Karpas-422 (cell line): ENCODE measurements around the gene DCLK3. TPM values are rescaled to one million over a fixed set of nuclear protein-coding genes. Genes with fewer than 3 reads are reported as not detected.

Experiments
- DNase-seq: peaks from one replicate; pipeline ENCODE4 v3.0.0-alpha.2; 2015
- H2AFZ ChIP-seq: fragments of 200-600 bp; sonication (generic); 2 replicates; pipeline ENCODE4 v1.6.1; 2014; ENCODE audit warnings: antibody characterized with exemption, low read length, mixed read lengths
- H3K27ac ChIP-seq: fragments of 200-600 bp; sonication (generic); 2 replicates; pipeline ENCODE4 v1.5.1; 2014; ENCODE audit warnings: mild to moderate bottlenecking, low read length, moderate library complexity
- H3K27me3 ChIP-seq: fragments of 200-600 bp; sonication (generic); 2 replicates; pipeline ENCODE4 v1.6.1; 2014; ENCODE audit warnings: low read length, mixed read lengths
- H3K36me3 ChIP-seq: fragments of 200-600 bp; sonication (generic); 2 replicates; pipeline ENCODE4 v1.6.1; 2014; ENCODE audit warnings: low read length, mixed read lengths; ENCODE audit not compliant: insufficient read depth
- H3K4me1 ChIP-seq: fragments of 200-600 bp; sonication (generic); 2 replicates; pipeline ENCODE4 v1.6.1; 2014; ENCODE audit warnings: mild to moderate bottlenecking, low read length, mixed read lengths
- H3K4me2 ChIP-seq: fragments of 200-600 bp; sonication (generic); 2 replicates; pipeline ENCODE4 v1.6.1; 2014; ENCODE audit warnings: low read length, low read depth, mild to moderate bottlenecking; ENCODE audit not compliant: poor library complexity, severe bottlenecking
- H3K4me3 ChIP-seq: fragments of 200-600 bp; sonication (generic); 2 replicates; pipeline ENCODE4 v1.5.1; 2014; ENCODE audit warnings: mild to moderate bottlenecking, antibody characterized with exemption, low read length, mixed read lengths
- H3K79me2 ChIP-seq: fragments of 200-600 bp; sonication (generic); 2 replicates; pipeline ENCODE4 v1.6.1; 2014; ENCODE audit warnings: mild to moderate bottlenecking, low read length, mixed read lengths
- H3K9ac ChIP-seq: fragments of 200-600 bp; sonication (generic); 2 replicates; pipeline ENCODE4 v1.6.0; 2014; ENCODE audit warnings: low read length
- H3K9me2 ChIP-seq: fragments of 200-600 bp; sonication (generic), shearing (Covaris generic); replicated peaks from 2 replicates; pipeline ENCODE4 v1.6.0; 2014; ENCODE audit warnings: mild to moderate bottlenecking, low read length, moderate library complexity; ENCODE audit not compliant: insufficient read depth
- H3K9me3 ChIP-seq: fragments of 300-700, 200-600 bp; sonication (generic); 2 replicates; pipeline ENCODE4 v1.6.1; 2014; ENCODE audit warnings: low read length, mixed read lengths
- H4K20me1 ChIP-seq: fragments of 200-600 bp; sonication (generic); 2 replicates; pipeline ENCODE4 v1.6.1; 2014; ENCODE audit warnings: mild to moderate bottlenecking, antibody characterized with exemption, low read length, low read depth; ENCODE audit not compliant: insufficient read depth
- total RNA-seq: library from RNA; depleted of rRNA; stranded (reverse); fragments of >200 nt; shearing (Covaris generic); gene quantifications from 2 replicates; pipeline ENCODE4 v1.2.3, GENCODE V29; 2014; ENCODE audit warnings: low replicate concordance

The DCLK3 gene
- total RNA-seq, 1 experiment from 2014 or later = not detected

DNA sequence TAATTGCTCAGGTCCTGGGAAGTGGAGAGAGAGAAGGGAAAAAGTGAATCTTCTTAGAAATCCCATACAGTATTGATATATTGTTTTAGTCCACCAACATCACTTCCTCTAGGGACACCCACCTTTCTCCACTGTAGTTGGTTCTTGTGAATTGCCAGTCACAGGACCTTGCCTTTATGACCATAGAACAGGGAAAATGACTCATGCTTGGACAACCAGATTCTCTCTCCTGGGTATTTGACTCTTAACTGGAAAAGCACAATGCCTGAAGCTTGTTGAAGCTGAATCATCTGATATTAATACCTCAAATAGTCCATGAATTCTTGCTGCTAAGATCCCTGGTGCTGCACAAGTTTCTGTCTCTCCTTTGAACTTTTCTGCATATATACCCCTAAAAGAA lies 32.5 kb upstream of the DCLK3 start:
- Histone ChIP-seq H3K9ac (no peak overlapping the region), H3K9me2 (no peaks in the 10 kb centered on the region), H2AFZ (no peak overlapping the region), H4K20me1 (no peaks in the 10 kb centered on the region), H3K4me2 (no peak overlapping the region), H3K9me3 (no peaks in the 10 kb centered on the region), H3K27ac (no peak overlapping the region), H3K79me2 (no peaks in the 10 kb centered on the region), H3K27me3 (no peaks in the 10 kb centered on the region), H3K4me3 (no peak overlapping the region), H3K4me1 (no peaks in the 10 kb centered on the region), H3K36me3 (no peaks in the 10 kb centered on the region)
- no peak for DNase-seq

DNA sequence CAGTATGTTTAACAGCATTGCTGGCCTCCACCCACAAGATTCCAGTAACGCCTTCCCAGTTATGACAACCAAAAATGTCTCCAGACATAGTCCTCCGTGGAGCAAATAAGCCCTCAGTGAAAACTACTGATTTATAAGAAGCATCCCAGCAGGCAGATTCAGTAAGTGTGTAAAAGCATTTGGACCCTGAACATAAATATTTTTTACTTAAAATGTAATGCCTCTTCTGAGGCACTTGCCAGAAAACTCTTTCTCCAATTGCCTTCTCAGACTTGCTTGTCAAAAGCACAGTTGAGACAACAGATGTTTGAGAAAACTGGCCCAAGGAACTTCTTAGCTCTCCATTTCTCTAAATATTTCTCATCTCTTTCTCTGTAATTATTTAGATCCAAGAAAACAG lies 31.8 kb upstream of the DCLK3 start:
- H3K36me3 ChIP-seq = no peaks in the 10 kb centered on the region

DNA sequence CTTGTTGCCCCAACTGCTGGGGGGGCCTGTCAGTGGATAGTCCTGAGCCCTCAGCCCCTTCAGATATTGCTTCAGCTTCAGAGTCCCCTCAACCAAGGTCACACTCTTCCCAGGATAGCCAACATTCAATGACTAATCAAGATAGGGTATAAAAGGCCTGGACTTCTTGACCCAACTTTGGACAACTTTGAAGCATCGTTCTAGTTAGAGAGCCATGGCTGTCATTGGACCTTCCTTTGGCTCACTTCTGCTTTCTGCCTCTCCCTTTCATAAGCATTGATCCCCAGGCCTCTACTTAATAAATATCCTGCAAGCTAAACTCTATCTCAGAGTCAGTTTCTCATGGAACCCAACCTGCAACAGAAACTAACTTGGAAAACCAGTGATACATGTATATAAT lies 31.3 kb upstream of the DCLK3 start:
- no peak overlapping the region for H2AFZ ChIP-seq
- no peaks in the 10 kb centered on the region for H3K79me2 ChIP-seq
- H3K4me3 ChIP-seq = no peak overlapping the region
- no peaks in the 10 kb centered on the region for H3K4me1 ChIP-seq
- H3K4me2 ChIP-seq = no peak overlapping the region
- H3K27ac ChIP-seq = no peak overlapping the region
- no peaks in the 10 kb centered on the region for H3K27me3 ChIP-seq
- no peak overlapping the region for H3K9ac ChIP-seq
- no peaks in the 10 kb centered on the region for H3K9me3 ChIP-seq
- no peaks in the 10 kb centered on the region for H4K20me1 ChIP-seq
- DNase-seq = no peak
- H3K36me3 ChIP-seq = no peaks in the 10 kb centered on the region
- H3K9me2 ChIP-seq = no peaks in the 10 kb centered on the region

More for the DNA sequence above, 31.8 kb upstream of the DCLK3 start:
- H3K27ac ChIP-seq = no peak overlapping the region
- no peaks in the 10 kb centered on the region for H3K4me1 ChIP-seq
- H4K20me1 ChIP-seq = no peaks in the 10 kb centered on the region
- H3K4me2 ChIP-seq = no peak overlapping the region
- no peaks in the 10 kb centered on the region for H3K79me2 ChIP-seq
- DNase-seq = no peak
- no peak overlapping the region for H3K4me3 ChIP-seq
- no peaks in the 10 kb centered on the region for H3K27me3 ChIP-seq
- no peaks in the 10 kb centered on the region for H3K9me2 ChIP-seq
- no peak overlapping the region for H2AFZ ChIP-seq
- H3K9me3 ChIP-seq = no peaks in the 10 kb centered on the region
- H3K9ac ChIP-seq = no peak overlapping the region

DNA sequence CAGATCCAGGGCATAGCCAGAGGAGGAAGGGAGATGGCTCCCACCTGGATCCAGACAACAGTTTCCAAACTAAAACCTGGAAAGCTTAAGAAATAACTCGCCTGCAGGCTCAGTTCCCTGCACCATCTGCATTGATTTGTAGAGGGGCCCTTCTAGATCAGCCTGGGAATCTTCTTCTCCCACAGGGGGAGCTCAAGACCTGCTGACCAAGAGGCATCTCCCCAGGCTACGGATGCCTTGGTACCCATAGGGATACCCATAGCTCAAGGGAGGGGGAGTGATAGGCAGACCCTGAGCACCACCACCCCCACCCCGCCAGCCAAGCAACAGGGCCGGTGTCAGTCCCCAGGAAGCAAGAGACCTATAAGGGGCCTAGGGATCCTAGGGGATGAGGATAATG lies 28.0 kb upstream of the DCLK3 start:
- Histone ChIP-seq H3K4me3 (no peak overlapping the region), H3K79me2 (no peaks in the 10 kb centered on the region), H3K9ac (no peak overlapping the region), H3K4me2 (no peak overlapping the region), H3K27me3 (no peaks in the 10 kb centered on the region), H3K9me2 (no peaks in the 10 kb centered on the region), H3K9me3 (no peaks in the 10 kb centered on the region), H3K27ac (no peak overlapping the region), H3K36me3 (no peaks in the 10 kb centered on the region), H2AFZ (no peak overlapping the region), H3K4me1 (peaks cover under 1% of the 10 kb centered on the region; the same call in 1 of the 2 replicates), H4K20me1 (no peaks in the 10 kb centered on the region)
- peak; percentile 82 for DNase-seq

DNA sequence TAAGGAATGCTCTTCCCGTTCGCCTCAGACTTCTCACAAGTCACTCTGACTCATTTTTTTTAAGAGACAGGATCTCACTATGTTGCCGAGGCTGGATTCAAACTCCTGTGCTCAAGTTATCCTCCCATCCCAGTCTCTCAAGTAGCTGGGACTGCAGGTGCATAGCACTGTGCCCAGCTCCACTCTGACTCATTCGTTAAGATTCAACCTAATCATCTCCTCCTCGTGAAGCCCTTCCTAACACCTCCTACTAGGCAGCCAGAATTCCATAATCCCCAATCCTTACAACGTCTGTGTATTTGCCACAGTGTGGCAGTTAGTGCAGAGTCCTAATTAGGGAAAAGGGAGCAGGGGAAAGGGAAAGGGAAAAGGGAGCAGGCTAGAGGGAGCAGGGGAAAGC lies 26.4 kb upstream of the DCLK3 start:
- no peaks in the 10 kb centered on the region for H3K27me3 ChIP-seq
- H3K36me3 ChIP-seq = no peaks in the 10 kb centered on the region
- H3K4me3 ChIP-seq = no peak overlapping the region
- no peak overlapping the region for H3K27ac ChIP-seq
- H3K9me3 ChIP-seq = no peaks in the 10 kb centered on the region
- H3K4me2 ChIP-seq = no peak overlapping the region
- DNase-seq = no peak
- H4K20me1 ChIP-seq = no peaks in the 10 kb centered on the region
- H3K9ac ChIP-seq = no peak overlapping the region
- H3K79me2 ChIP-seq = no peaks in the 10 kb centered on the region
- no peak overlapping the region for H2AFZ ChIP-seq
- no peaks in the 10 kb centered on the region for H3K9me2 ChIP-seq
- H3K4me1 ChIP-seq = peaks cover 4% of the 10 kb centered on the region; the same call in 1 of the 2 replicates

DNA sequence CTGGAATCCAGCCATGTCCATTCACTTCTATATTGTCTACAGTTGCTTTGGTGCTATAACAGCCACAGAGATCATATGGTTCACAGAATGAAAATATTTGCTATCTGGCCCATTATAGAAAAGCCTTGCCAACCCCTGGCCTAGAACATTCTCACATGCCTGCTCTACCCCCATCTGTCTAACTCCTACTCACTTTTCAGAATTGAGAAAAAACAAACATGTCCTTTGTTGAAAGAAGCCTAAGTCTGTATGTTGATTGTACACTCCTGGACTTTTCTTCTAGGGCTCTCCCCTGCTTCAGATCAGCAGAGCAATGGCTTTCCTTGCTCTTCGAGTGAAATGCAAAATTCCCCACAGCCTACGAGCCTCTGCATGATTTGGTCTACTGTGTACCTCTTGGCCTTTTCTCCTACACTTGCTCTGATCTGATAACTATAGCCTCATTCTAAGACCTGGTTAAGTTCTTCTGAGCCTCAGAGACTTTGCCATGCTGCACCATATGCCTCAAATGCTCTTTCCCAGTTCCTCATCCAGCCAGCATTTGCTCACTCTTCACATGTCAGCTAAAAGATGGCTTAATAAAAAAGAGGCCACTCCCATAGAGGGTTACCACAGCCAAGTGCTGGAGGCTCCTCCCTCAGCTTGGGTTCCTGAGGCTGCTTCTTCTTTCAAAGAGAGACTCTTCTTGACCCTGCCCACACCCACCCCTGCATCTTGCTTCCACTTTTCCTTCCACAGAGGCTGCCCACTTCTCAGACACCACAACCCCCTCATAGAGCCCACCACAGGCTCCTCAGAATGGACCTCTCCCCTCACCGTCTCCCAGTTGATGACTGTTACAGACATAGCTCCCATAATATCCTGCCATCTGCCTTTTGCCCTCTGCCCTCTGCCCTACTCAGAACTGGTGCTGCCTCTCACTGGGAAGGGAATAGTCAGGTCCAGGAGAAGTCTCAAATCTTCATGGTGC lies 22.9 kb upstream of the DCLK3 start:
- Histone ChIP-seq H3K9ac (no peak overlapping the region), H3K4me1 (peaks cover 4% of the 10 kb centered on the region; the same call in 1 of the 2 replicates), H3K27me3 (no peaks in the 10 kb centered on the region), H2AFZ (no peak overlapping the region), H4K20me1 (no peaks in the 10 kb centered on the region), H3K9me2 (no peaks in the 10 kb centered on the region), H3K36me3 (no peaks in the 10 kb centered on the region), H3K79me2 (no peaks in the 10 kb centered on the region), H3K27ac (no peak overlapping the region), H3K9me3 (no peaks in the 10 kb centered on the region), H3K4me3 (no peak overlapping the region), H3K4me2 (no peak overlapping the region)
- peak; percentile 48 for DNase-seq

DNA sequence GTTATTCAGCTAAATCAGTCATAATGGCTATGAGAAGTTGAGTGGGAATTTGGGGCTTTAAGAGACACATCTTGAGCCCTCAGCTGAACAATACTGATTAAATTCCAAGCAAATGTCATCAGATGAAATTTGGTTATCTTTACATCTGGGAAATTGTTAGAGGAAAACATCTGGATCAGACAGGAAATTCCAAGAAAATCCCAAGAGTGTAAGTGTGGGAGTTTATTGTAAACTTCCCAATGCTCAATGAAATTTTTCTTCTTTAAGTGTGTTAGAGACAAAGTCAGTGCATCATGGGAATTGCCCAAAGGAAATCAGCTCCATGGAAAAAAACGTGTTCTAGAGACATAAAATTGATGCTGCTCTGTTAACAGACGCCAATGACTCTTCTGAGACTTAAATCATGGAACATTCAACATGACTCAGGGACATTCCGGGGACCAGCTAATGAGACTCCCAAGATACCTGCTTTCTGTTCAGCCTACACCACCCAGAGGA lies 19.8 kb upstream of the DCLK3 start:
- H3K27me3 ChIP-seq = no peaks in the 10 kb centered on the region
- no peak for DNase-seq
- no peak overlapping the region for H3K9ac ChIP-seq
- H3K9me2 ChIP-seq = no peaks in the 10 kb centered on the region
- no peaks in the 10 kb centered on the region for H3K79me2 ChIP-seq
- H3K4me1 ChIP-seq = peaks cover 4% of the 10 kb centered on the region; the same call in 1 of the 2 replicates
- H3K36me3 ChIP-seq = no peaks in the 10 kb centered on the region
- no peaks in the 10 kb centered on the region for H3K9me3 ChIP-seq
- no peak overlapping the region for H3K4me3 ChIP-seq
- H2AFZ ChIP-seq = no peak overlapping the region
- H4K20me1 ChIP-seq = no peaks in the 10 kb centered on the region
- no peak overlapping the region for H3K27ac ChIP-seq
- H3K4me2 ChIP-seq = no peak overlapping the region

DNA sequence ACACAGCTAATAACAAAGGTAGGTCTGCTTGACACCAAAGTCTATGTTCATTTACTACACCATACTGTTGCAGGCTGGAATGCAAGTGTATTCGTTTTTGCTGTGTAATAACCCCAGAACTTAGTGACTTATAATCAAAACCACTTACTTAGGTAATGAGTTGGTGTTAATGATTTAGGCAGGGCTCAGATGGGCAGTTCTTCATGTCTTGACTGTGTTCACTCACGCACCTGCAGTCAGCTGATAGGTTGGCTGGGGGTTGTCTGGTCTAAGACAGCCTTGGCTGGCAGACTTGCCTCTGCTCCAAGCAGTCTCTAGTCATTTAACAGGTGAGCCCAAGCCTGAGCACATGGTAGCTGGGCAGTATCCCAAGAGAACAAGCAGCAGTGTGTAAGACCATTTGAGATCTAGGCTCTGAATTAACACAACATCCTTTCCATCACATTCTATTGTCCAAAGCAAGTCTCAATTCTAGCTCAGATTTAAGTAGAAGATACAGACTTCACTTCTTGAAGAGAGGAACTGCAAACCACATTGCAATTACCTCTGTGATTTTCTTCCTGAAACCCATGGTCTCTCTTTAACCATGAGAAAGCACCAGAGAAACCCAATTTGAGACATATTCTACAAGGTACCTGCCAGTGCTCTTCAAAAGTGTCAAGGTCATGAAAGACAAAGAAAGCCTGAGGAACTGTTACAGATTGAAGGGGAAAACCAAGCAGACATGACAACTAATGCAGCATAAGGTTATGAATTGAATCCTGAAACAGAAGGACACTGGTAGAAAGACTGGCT lies 13.3 kb upstream of the DCLK3 start:
- Histone ChIP-seq H3K4me1 (no peaks in the 10 kb centered on the region), H3K9me3 (no peaks in the 10 kb centered on the region), H3K4me2 (no peak overlapping the region), H4K20me1 (no peaks in the 10 kb centered on the region), H3K27ac (no peak overlapping the region), H2AFZ (no peak overlapping the region), H3K79me2 (no peaks in the 10 kb centered on the region), H3K27me3 (no peaks in the 10 kb centered on the region), H3K9ac (no peak overlapping the region), H3K9me2 (no peaks in the 10 kb centered on the region), H3K36me3 (no peaks in the 10 kb centered on the region), H3K4me3 (no peak overlapping the region)
- no peak for DNase-seq
